Cardiac muscle cell (in vitro differentiated cells and primary cell): Measurements from ENCODE around the gene LRRC4C. TPM values are rescaled to one million over a fixed set of nuclear protein-coding genes. Genes with fewer than 3 reads are reported as not detected.
A peak's percentile ranks its signal among the peaks of the same experiment; 100 is the strongest.

Source experiments
- DNase-seq, 2 donors: peaks; one replicate each; pipeline versions ENCODE4 v3.0.0 to v3.0.0-alpha.2; 2010 to 2017; ENCODE audit warnings: low read depth in 1 of 2, low spot score in 1 of 2
- H3K27ac ChIP-seq: fragments of 200-600 bp; sonication (generic); 2 replicates; pipeline ENCODE4 v1.5.1; 2016
- H3K27me3 ChIP-seq: fragments of 200-600 bp; sonication (generic); 2 replicates; pipeline ENCODE4 v1.6.0; 2016; ENCODE audit warnings: control low read depth
- H3K36me3 ChIP-seq: fragments of 200-600 bp; sonication (generic); 2 replicates; pipeline ENCODE4 v1.5.1; 2016; ENCODE audit warnings: control low read depth
- H3K4me1 ChIP-seq: fragments of 200-600 bp; sonication (generic); 2 replicates; pipeline ENCODE4 v1.8.1; 2017; ENCODE audit warnings: low read depth, mild to moderate bottlenecking, mixed run types
- H3K4me3 ChIP-seq: fragments of 200-600 bp; sonication (generic); 2 replicates; pipeline ENCODE4 v1.5.1; 2016; ENCODE audit warnings: mild to moderate bottlenecking
- H3K9me3 ChIP-seq: fragments of 200-600 bp; sonication (generic); 2 replicates; pipeline ENCODE4 v1.5.1; 2017; ENCODE audit warnings: low read depth, mild to moderate bottlenecking, control low read depth
- CTCF ChIP-seq: IDR thresholded peaks from 2 replicates; pipeline ENCODE4 v1.5.1; 2012; ENCODE audit warnings: low read depth, mild to moderate bottlenecking, low read length
- polyA plus RNA-seq: library from polyadenylated mRNA; unstranded; fragments of >200 nt; fragmentation: Nextera tagmentation; extraction: Ambion mirVana; gene quantifications from 2 replicates; pipeline ENCODE4 v1.2.1, GENCODE V29; 2016
- total RNA-seq: library from RNA; depleted of rRNA; stranded (reverse); fragments of >200 nt; gene quantifications from 2 replicates; pipeline ENCODE4 v1.2.3, GENCODE V29; 2016

Gene LRRC4C
- total and polyA plus RNA-seq, 2 experiments from 2014 or later: 0.66 to 0.77 TPM

DNA sequence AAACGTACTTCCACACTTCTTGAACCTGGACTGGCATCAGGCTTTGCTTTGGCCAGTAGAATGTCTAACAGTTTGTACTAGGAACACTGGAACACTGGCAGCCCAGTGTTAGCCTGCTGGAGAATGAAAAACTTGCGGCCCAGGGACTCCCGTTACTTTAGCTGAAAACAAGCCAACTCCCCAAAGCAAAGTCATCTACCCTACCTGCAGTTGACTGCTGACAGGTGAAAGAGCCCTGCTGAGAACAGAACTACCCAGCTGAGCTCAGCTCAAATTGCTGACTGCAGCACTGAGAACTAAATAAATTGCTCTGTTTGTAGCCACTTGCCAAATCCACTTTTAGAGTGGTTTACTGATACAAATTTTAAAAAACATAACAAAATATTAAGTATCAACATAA, 342.5 kb downstream of the LRRC4C start:
- H3K36me3 ChIP-seq: no peaks in the 10 kb centered on the region
- H3K9me3 ChIP-seq: no peaks in the 10 kb centered on the region
- TF ChIP-seq CTCF: no peak
- no peaks in the 10 kb centered on the region for H3K4me1 ChIP-seq
- H3K4me3 ChIP-seq: no peak overlapping the region
- no peak overlapping the region for H3K27ac ChIP-seq
- peak in 1 of 2 donors; percentile 62 for DNase-seq
- H3K27me3 ChIP-seq: no peaks in the 10 kb centered on the region

DNA sequence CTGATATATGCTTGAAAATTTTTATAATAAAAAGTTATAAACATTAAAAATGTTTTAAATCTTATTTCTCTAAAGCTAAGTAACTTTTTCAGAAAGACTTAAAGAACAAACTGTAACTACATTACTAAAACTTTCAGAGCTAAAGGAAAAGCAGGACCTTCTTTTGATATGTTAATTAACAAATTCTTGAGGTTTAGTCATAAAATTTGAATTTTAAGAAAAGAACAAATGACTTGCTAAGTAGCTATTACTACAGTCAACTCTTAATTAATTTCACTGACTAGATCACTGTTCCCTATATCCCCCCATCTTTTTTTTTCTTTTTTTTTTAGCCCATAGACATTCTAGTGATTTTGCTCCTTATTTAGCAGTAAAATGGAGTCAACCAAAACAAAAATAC, 344.4 kb downstream of the LRRC4C start:
- Histone ChIP-seq H3K27ac (no peak overlapping the region), H3K4me1 (no peaks in the 10 kb centered on the region), H3K4me3 (no peak overlapping the region), H3K9me3 (no peaks in the 10 kb centered on the region), H3K36me3 (no peaks in the 10 kb centered on the region), H3K27me3 (no peaks in the 10 kb centered on the region)
- DNase-seq: no peak
- no peak for TF ChIP-seq CTCF

GRCh38 chr11:41113160-41113559, 346.3 kb downstream of the LRRC4C start:
- Histone ChIP-seq H3K27ac (no peak overlapping the region), H3K4me3 (no peak overlapping the region), H3K9me3 (no peaks in the 10 kb centered on the region), H3K4me1 (no peaks in the 10 kb centered on the region), H3K36me3 (no peaks in the 10 kb centered on the region), H3K27me3 (no peaks in the 10 kb centered on the region)
- no peak for DNase-seq
- TF ChIP-seq CTCF: no peak

DNA sequence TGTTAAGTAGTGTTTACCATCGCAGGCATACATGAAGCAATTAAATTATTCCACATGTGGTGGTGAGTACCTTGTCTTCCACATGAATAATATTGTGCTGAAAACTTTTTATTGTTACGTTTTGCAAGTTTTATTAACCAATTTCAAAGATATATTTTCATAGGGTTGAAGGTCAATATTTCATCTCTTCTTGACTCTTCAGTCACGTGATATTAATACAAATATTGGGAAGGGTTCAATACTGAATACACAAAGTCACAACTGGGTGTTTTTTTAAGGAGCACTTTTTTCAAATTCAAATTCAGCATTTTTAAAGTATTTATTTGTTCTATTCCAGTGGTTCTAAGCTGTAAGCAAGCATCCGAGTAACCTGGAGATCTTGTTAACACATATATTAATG, 348.9 kb downstream of the LRRC4C start:
- no peak for TF ChIP-seq CTCF
- Histone ChIP-seq H3K4me1 (no peaks in the 10 kb centered on the region), H3K27me3 (no peaks in the 10 kb centered on the region), H3K27ac (no peak overlapping the region), H3K9me3 (no peaks in the 10 kb centered on the region), H3K4me3 (no peak overlapping the region), H3K36me3 (no peaks in the 10 kb centered on the region)
- DNase-seq: no peak

GRCh38 chr11:41102471-41102870, 357.0 kb downstream of the LRRC4C start:
- no peak overlapping the region for H3K27ac ChIP-seq
- no peaks in the 10 kb centered on the region for H3K9me3 ChIP-seq
- DNase-seq: no peak
- TF ChIP-seq CTCF: no peak
- H3K4me3 ChIP-seq: no peak overlapping the region
- no peaks in the 10 kb centered on the region for H3K27me3 ChIP-seq
- no peaks in the 10 kb centered on the region for H3K36me3 ChIP-seq
- no peaks in the 10 kb centered on the region for H3K4me1 ChIP-seq

DNA sequence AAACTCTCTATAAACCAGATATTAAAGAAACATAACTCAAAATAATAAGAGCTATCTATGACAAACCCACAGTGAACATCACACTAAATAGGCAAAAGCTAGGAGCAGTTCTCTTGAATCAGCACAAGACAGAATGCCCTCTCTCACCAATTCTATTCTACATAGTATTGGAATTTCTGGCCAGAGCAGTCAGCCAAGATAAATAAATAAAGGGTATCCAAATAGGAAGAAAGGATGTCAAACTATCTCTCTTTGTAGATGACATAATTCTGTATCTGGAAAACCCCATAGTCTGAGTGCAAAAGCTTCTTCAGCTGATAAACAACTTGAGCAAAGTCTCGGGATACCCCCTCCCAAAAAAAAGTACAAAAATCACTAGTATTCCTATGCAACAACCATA, 359.8 kb downstream of the LRRC4C start:
- H3K4me1 ChIP-seq: no peaks in the 10 kb centered on the region
- no peaks in the 10 kb centered on the region for H3K27me3 ChIP-seq
- H3K36me3 ChIP-seq: no peaks in the 10 kb centered on the region
- DNase-seq: no peak
- no peak overlapping the region for H3K27ac ChIP-seq
- H3K9me3 ChIP-seq: no peaks in the 10 kb centered on the region
- no peak for TF ChIP-seq CTCF
- no peak overlapping the region for H3K4me3 ChIP-seq
